HG03025 (cell line): ENCODE data around the gene GABRA1.

Source experiments
- ATAC-seq: cut with Tn5 transposase; IDR thresholded peaks from one replicate; pipeline ENCODE4 v1.9.1; 2021; ENCODE audit warnings: mild to moderate bottlenecking, moderate library complexity; ENCODE audit not compliant: unreplicated experiment, low FRiP score

The GABRA1 gene

GRCh38 chr5:161847941-161848391, at the start of gene GABRA1:
Gene GABRA1 (plus strand): TSS chr5:161848120. CDS start chr5:161850811, 2,691 bp downstream.
- no peak for ATAC-seq

GRCh38 chr5:161799316-161799715, 48.6 kb upstream of the GABRA1 start:
- ATAC-seq = no peak

- ATAC-seq = no peak
Observed at GRCh38 chr5:161804263-161804662, 43.7 kb upstream of the GABRA1 start.

- no peak for ATAC-seq
Observed at GRCh38 chr5:161846746-161847145, 1.2 kb upstream of the GABRA1 start.

GRCh38 chr5:161847447-161847846, 473 bp upstream of the GABRA1 start:
- no peak for ATAC-seq

- ATAC-seq = no peak
Observed at GRCh38 chr5:161850491-161850890, 2.6 kb downstream of the GABRA1 start.

- no peak for ATAC-seq
Observed at GRCh38 chr5:161851691-161852299, 3.9 kb downstream of the GABRA1 start.

GRCh38 chr5:161857358-161857757, 9.4 kb downstream of the GABRA1 start:
- no peak for ATAC-seq

GRCh38 chr5:161863259-161863658, 15.3 kb downstream of the GABRA1 start:
- no peak for ATAC-seq

GRCh38 chr5:161863811-161864210, 15.9 kb downstream of the GABRA1 start:
- no peak for ATAC-seq

GRCh38 chr5:161865510-161865909, 17.6 kb downstream of the GABRA1 start:
- no peak for ATAC-seq

GRCh38 chr5:161889971-161890370, 42.1 kb downstream of the GABRA1 start:
- ATAC-seq = no peak

- no peak for ATAC-seq
Observed at GRCh38 chr5:161895514-161895913, 47.6 kb downstream of the GABRA1 start.

GRCh38 chr5:161897033-161897432, 49.1 kb downstream of the GABRA1 start:
- ATAC-seq = no peak

- ATAC-seq = no peak
Observed at GRCh38 chr5:161899590-161899989, 51.7 kb downstream of the GABRA1 start.

- ATAC-seq = no peak
Observed at GRCh38 chr5:161900981-161901380, 53.1 kb downstream of the GABRA1 start.

- no peak for ATAC-seq
Observed at GRCh38 chr5:161921781-161922180, 73.9 kb downstream of the GABRA1 start.

- no peak for ATAC-seq
Observed at GRCh38 chr5:161924270-161924669, 76.3 kb downstream of the GABRA1 start.

- no peak for ATAC-seq
Observed at GRCh38 chr5:161925960-161926359, 78.0 kb downstream of the GABRA1 start.

GRCh38 chr5:161934486-161934885, 86.6 kb downstream of the GABRA1 start:
- ATAC-seq = no peak

- ATAC-seq = no peak
Observed at GRCh38 chr5:161944974-161945373, 97.1 kb downstream of the GABRA1 start.

- ATAC-seq = no peak
Observed at GRCh38 chr5:161946911-161947310, 99.0 kb downstream of the GABRA1 start.
